ENCODE data around the gene FZD1. TPM values are rescaled to one million over a fixed set of nuclear protein-coding genes. Genes with fewer than 3 reads are reported as not detected.

FZD1 gene
- total RNA-seq, 1 donor: 40.5 TPM

DNA sequence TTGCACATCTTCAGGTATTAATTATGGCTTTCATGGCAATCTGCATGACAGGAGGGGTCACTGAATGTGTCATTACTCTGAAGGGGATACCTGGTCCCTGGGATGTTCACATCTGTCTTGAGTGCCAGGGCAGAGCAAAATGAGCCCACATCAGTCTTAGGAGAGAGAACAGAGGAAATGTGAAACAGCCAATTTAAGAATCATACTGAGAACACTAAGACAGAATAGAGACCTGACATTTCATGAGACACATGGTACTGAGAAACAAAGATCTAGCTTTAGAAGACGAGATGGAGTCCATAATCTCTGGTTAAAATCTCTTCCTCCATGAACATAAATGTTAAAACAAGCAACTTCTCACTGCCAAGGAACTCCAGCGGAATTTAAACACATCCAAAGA lies 34.1 kb upstream of the FZD1 start:
- no peak overlapping the region for H2AFZ ChIP-seq (ENCODE audit: low read length)
- no peak overlapping the region for H3K4me3 ChIP-seq (ENCODE audit: insufficient read depth, low read length)
- H3K4me1 ChIP-seq (ENCODE audit: insufficient read depth, low read length): peaks cover 14% of the 10 kb centered on the region
- no peaks in the 10 kb centered on the region for H3K79me2 ChIP-seq (ENCODE audit: insufficient read depth, low read length)
- H3K36me3 ChIP-seq (ENCODE audit: insufficient read depth, low read length): no peaks in the 10 kb centered on the region
- TF ChIP-seq, protein P1, sequence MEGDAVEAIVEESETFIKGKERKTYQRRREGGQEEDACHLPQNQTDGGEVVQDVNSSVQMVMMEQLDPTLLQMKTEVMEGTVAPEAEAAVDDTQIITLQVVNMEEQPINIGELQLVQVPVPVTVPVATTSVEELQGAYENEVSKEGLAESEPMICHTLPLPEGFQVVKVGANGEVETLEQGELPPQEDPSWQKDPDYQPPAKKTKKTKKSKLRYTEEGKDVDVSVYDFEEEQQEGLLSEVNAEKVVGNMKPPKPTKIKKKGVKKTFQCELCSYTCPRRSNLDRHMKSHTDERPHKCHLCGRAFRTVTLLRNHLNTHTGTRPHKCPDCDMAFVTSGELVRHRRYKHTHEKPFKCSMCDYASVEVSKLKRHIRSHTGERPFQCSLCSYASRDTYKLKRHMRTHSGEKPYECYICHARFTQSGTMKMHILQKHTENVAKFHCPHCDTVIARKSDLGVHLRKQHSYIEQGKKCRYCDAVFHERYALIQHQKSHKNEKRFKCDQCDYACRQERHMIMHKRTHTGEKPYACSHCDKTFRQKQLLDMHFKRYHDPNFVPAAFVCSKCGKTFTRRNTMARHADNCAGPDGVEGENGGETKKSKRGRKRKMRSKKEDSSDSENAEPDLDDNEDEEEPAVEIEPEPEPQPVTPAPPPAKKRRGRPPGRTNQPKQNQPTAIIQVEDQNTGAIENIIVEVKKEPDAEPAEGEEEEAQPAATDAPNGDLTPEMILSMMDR (IDR thresholded peaks at IDR 0.05; ENCODE audit: extremely low read depth, low read depth, low read length): no peak
- DNase-seq (ENCODE audit: insufficient read length, low spot score, missing footprints): no peak
- H3K4me2 ChIP-seq (ENCODE audit: insufficient read depth, low read length): no peak overlapping the region
- no peak overlapping the region for H3K27ac ChIP-seq (ENCODE audit: low read depth, low read length)
- H3K9me3 ChIP-seq (ENCODE audit: low read depth, low read length): no peaks in the 10 kb centered on the region
- H4K20me1 ChIP-seq (ENCODE audit: insufficient read depth, low read length): no peaks in the 10 kb centered on the region
- no peaks in the 10 kb centered on the region for H3K27me3 ChIP-seq (ENCODE audit: insufficient read depth, low read length)

- Histone ChIP-seq H3K4me3 (ENCODE audit: insufficient read depth, low read length) (no peak overlapping the region), H3K4me2 (ENCODE audit: insufficient read depth, low read length) (no peak overlapping the region), H3K79me2 (ENCODE audit: insufficient read depth, low read length) (no peaks in the 10 kb centered on the region), H3K4me1 (ENCODE audit: insufficient read depth, low read length) (peaks cover 14% of the 10 kb centered on the region), H3K27ac (ENCODE audit: low read depth, low read length) (no peak overlapping the region), H4K20me1 (ENCODE audit: insufficient read depth, low read length) (no peaks in the 10 kb centered on the region), H3K9me3 (ENCODE audit: low read depth, low read length) (no peaks in the 10 kb centered on the region), H2AFZ (ENCODE audit: low read length) (no peak overlapping the region), H3K27me3 (ENCODE audit: insufficient read depth, low read length) (no peaks in the 10 kb centered on the region), H3K36me3 (ENCODE audit: insufficient read depth, low read length) (no peaks in the 10 kb centered on the region)
- DNase-seq (ENCODE audit: insufficient read length, low spot score, missing footprints): no peak
- TF ChIP-seq, protein P1 (IDR thresholded peaks at IDR 0.05; ENCODE audit: extremely low read depth, low read depth, low read length): no peak
Measured at GRCh38 chr7:91230503-91230902, 33.7 kb upstream of the FZD1 start.

DNA sequence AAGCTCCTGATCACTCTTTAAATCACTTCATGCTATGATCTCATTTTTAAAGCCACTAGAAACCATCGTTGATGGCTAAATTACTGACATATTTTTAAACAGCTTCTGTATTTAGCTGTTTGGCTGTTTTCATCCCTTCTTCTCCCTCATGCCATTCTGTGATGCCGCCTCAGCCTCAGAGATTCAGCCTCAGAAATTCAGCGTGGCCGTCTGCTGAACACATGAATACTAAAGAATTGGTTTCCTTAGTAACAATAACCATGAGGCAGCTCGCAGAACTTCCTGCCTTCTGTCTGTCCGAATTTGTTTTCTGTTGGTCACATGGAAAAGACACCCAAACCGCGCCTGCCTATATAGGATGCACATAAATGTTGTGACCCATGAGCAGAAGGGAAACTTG lies 31.0 kb upstream of the FZD1 start:
- no peaks in the 10 kb centered on the region for H3K9me3 ChIP-seq (ENCODE audit: low read depth, low read length)
- no peak overlapping the region for H3K27ac ChIP-seq (ENCODE audit: low read depth, low read length)
- H3K4me3 ChIP-seq (ENCODE audit: insufficient read depth, low read length): no peak overlapping the region
- no peak for DNase-seq (ENCODE audit: insufficient read length, low spot score, missing footprints)
- H3K36me3 ChIP-seq (ENCODE audit: insufficient read depth, low read length): no peaks in the 10 kb centered on the region
- no peaks in the 10 kb centered on the region for H3K79me2 ChIP-seq (ENCODE audit: insufficient read depth, low read length)
- H3K4me2 ChIP-seq (ENCODE audit: insufficient read depth, low read length): no peak overlapping the region
- H2AFZ ChIP-seq (ENCODE audit: low read length): no peak overlapping the region
- TF ChIP-seq, protein P1 (IDR thresholded peaks at IDR 0.05; ENCODE audit: extremely low read depth, low read depth, low read length): no peak
- no peaks in the 10 kb centered on the region for H3K27me3 ChIP-seq (ENCODE audit: insufficient read depth, low read length)
- H4K20me1 ChIP-seq (ENCODE audit: insufficient read depth, low read length): no peaks in the 10 kb centered on the region
- peaks cover 10% of the 10 kb centered on the region for H3K4me1 ChIP-seq (ENCODE audit: insufficient read depth, low read length)

GRCh38 chr7:91235211-91235832 lies 28.9 kb upstream of the FZD1 start:
- no peaks in the 10 kb centered on the region for H3K27me3 ChIP-seq (ENCODE audit: insufficient read depth, low read length)
- no peaks in the 10 kb centered on the region for H3K36me3 ChIP-seq (ENCODE audit: insufficient read depth, low read length)
- H3K4me1 ChIP-seq (ENCODE audit: insufficient read depth, low read length): peaks cover 15% of the 10 kb centered on the region
- H3K9me3 ChIP-seq (ENCODE audit: low read depth, low read length): no peaks in the 10 kb centered on the region
- H3K4me3 ChIP-seq (ENCODE audit: insufficient read depth, low read length): no peak overlapping the region
- no peaks in the 10 kb centered on the region for H4K20me1 ChIP-seq (ENCODE audit: insufficient read depth, low read length)
- H2AFZ ChIP-seq (ENCODE audit: low read length): no peak overlapping the region
- TF ChIP-seq, protein P1 (IDR thresholded peaks at IDR 0.05; ENCODE audit: extremely low read depth, low read depth, low read length): no peak
- no peak for DNase-seq (ENCODE audit: insufficient read length, low spot score, missing footprints)
- no peak overlapping the region for H3K4me2 ChIP-seq (ENCODE audit: insufficient read depth, low read length)
- no peak overlapping the region for H3K27ac ChIP-seq (ENCODE audit: low read depth, low read length)
- no peaks in the 10 kb centered on the region for H3K79me2 ChIP-seq (ENCODE audit: insufficient read depth, low read length)
